Endothelial cell of umbilical vein (primary cell): ENCODE results near the gene LTBP2. TPM values are rescaled to one million over a fixed set of nuclear protein-coding genes. Genes with fewer than 3 reads are reported as not detected.

Experiments
- BruUV-seq: library from RNA; stranded (reverse); fragments of 400-500 nt; replicated peaks from 2 replicates; lab custom pipeline; 2021; lab: Mats Ljungman, UMichigan
- CTCF ChIA-PET: fragments of 300-600, 350-600 bp; sonication (Branson Sonifier 250); formaldehyde crosslinking; loops from one replicate; lab custom pipeline; 2021; ENCODE audit warnings: antibody characterized with exemption, inconsistent platforms; lab: Charles Lee
- POLR2A ChIA-PET: fragments of 300-600, 350-600 bp; sonication (Branson Sonifier 250); formaldehyde crosslinking; loops from one replicate; lab custom pipeline; 2021; ENCODE audit warnings: antibody characterized with exemption, inconsistent platforms; lab: Charles Lee
- DNase-seq: peaks from one replicate; pipeline ENCODE4 v3.0.0-alpha.2; 2011; ENCODE audit warnings: low read depth, low spot score
- FAIRE-seq: peaks from 2 replicates; lab custom pipeline; 2011; peaks lifted over from hg19 to GRCh38; lab: Jason Lieb, UNC
- H2AFZ ChIP-seq: 2 replicates; pipeline ENCODE4 v1.6.0; 2012; ENCODE audit warnings: low read depth, low read length, control low read depth, inconsistent platforms
- H3K27ac ChIP-seq: 2 replicates; pipeline ENCODE4 v1.5.1; 2011; ENCODE audit warnings: low read depth, mild to moderate bottlenecking, control low read depth, low read length, moderate library complexity; ENCODE audit not compliant: insufficient read depth
- H3K27me3 ChIP-seq, 2 experiments: 2 replicates each; pipeline versions ENCODE4 v1.6.0 to v1.6.1; 2011; ENCODE audit warnings: low read length in 2 of 2, mixed read lengths in 1 of 2; ENCODE audit not compliant: control insufficient read depth in 2 of 2, insufficient read depth in 2 of 2
- H3K36me3 ChIP-seq, 2 experiments: 2 replicates in 1 of 2; 3 replicates in 1 of 2; pipeline ENCODE4 v1.5.1; 2011; ENCODE audit warnings: low read length in 2 of 2, mild to moderate bottlenecking in 1 of 2, moderate library complexity in 1 of 2; ENCODE audit not compliant: control insufficient read depth in 2 of 2, insufficient read depth in 2 of 2; ENCODE audit errors: extremely low read depth in 1 of 2
- H3K4me1 ChIP-seq: 3 replicates; pipeline ENCODE4 v1.5.1; 2011; ENCODE audit warnings: mild to moderate bottlenecking, low read length; ENCODE audit not compliant: control insufficient read depth, insufficient read depth; ENCODE audit errors: extremely low read depth
- H3K4me2 ChIP-seq: 2 replicates; pipeline ENCODE4 v1.6.1; 2011; ENCODE audit warnings: low read length, control low read depth, mixed read lengths; ENCODE audit not compliant: insufficient read depth
- H3K4me3 ChIP-seq, 3 experiments: fragments of 200-600 bp in 1 of 3; sonication (generic), shearing (Covaris generic) in 1 of 3; replicated peaks in 1 of 3; 2 replicates each; pipeline ENCODE4 v1.5.1; 2011 to 2016; ENCODE audit warnings: control low read depth in 3 of 3, low read length in 3 of 3, mild to moderate bottlenecking in 2 of 3, inconsistent platforms in 1 of 3, low read depth in 1 of 3, moderate library complexity in 1 of 3; ENCODE audit not compliant: insufficient read depth in 1 of 3
- H3K79me2 ChIP-seq: 2 replicates; pipeline ENCODE4 v1.6.0; 2012; ENCODE audit warnings: low read length, inconsistent platforms; ENCODE audit not compliant: control insufficient read depth, insufficient read depth
- H3K9ac ChIP-seq: replicated peaks from 2 replicates; pipeline ENCODE3; 2011; ENCODE audit warnings: low read length, control low read depth; ENCODE audit not compliant: insufficient read depth; ENCODE audit errors: extremely low read depth
- H3K9me1 ChIP-seq: replicated peaks from 3 replicates; pipeline ENCODE4 v1.6.0; 2011; ENCODE audit warnings: mild to moderate bottlenecking, low read length; ENCODE audit not compliant: control insufficient read depth, insufficient read depth; ENCODE audit errors: extremely low read depth
- H3K9me3 ChIP-seq: replicated peaks from 2 replicates; pipeline ENCODE4 v1.5.1; 2012; ENCODE audit warnings: low read length, inconsistent platforms; ENCODE audit not compliant: control insufficient read depth, insufficient read depth
- H4K20me1 ChIP-seq: replicated peaks from 2 replicates; pipeline ENCODE3; 2011; ENCODE audit warnings: mild to moderate bottlenecking, low read length; ENCODE audit not compliant: control insufficient read depth, insufficient read depth; ENCODE audit errors: extremely low read depth
- CTCF ChIP-seq, 2 donors: IDR thresholded peaks; 1 replicate in 1 of 2; 2 replicates in 1 of 2; pipeline ENCODE4 v1.5.1; 2011; ENCODE audit warnings: low read length in 2 of 2, mild to moderate bottlenecking in 2 of 2, moderate library complexity in 2 of 2, control low read depth in 1 of 2, inconsistent platforms in 1 of 2, low read depth in 1 of 2; ENCODE audit not compliant: insufficient read depth in 1 of 2; ENCODE audit errors: extremely low read depth in 1 of 2
- EZH2 ChIP-seq: IDR thresholded peaks from 2 replicates; pipeline ENCODE4 v1.6.1; 2012; ENCODE audit warnings: borderline replicate concordance, low read depth, mild to moderate bottlenecking, moderate library complexity, low read length, inconsistent platforms; ENCODE audit not compliant: severe bottlenecking
- FOS ChIP-seq: IDR thresholded peaks from 2 replicates; pipeline ENCODE4 v1.6.1; 2011; ENCODE audit warnings: mild to moderate bottlenecking, low read length, moderate library complexity, borderline replicate concordance; ENCODE audit not compliant: insufficient read depth
- GATA2 ChIP-seq: IDR thresholded peaks from 2 replicates; pipeline ENCODE4 v1.7.0; 2011; ENCODE audit warnings: low read depth, mild to moderate bottlenecking, moderate library complexity, mixed read lengths, low read length; ENCODE audit not compliant: insufficient read length, insufficient read depth
- JUN ChIP-seq: IDR thresholded peaks from 2 replicates; pipeline ENCODE4 v1.6.1; 2011; ENCODE audit warnings: borderline replicate concordance, low read depth; ENCODE audit not compliant: insufficient read length, insufficient read depth
- MAX ChIP-seq: IDR thresholded peaks from 2 replicates; pipeline ENCODE4 v1.6.1; 2011; ENCODE audit not compliant: insufficient read depth, insufficient read length
- MYC ChIP-seq: IDR thresholded peaks from one replicate; pipeline ENCODE4 v1.6.1; 2011; ENCODE audit warnings: mild to moderate bottlenecking, low read depth, low read length
- POLR2A ChIP-seq: IDR thresholded peaks from 2 replicates; pipeline ENCODE4 v1.6.1; 2012; ENCODE audit warnings: low read depth, mild to moderate bottlenecking, control low read depth, low read length
- POLR2AphosphoS5 ChIP-seq: IDR thresholded peaks from 2 replicates; pipeline ENCODE4 v1.6.1; 2012; ENCODE audit warnings: low read depth, mild to moderate bottlenecking, control low read depth, low read length, moderate library complexity; ENCODE audit not compliant: insufficient read depth
- dilution Hi-C: fragments of 300-500 bp; cut with MboI; formaldehyde crosslinking; loops from one replicate; pipeline ENCODE4 v1.15.0; 2019; ENCODE audit warnings: low sequenced_read_pairs; ENCODE audit not compliant: extremely low pct_ligation_motif_present
- intact Hi-C: fragments of 100-400 bp; cut with micrococcal nuclease; formaldehyde crosslinking; loops from one replicate; pipeline ENCODE4 v1.10.0; 2022
- polyA plus RNA-seq, 4 experiments: library from polyadenylated mRNA; depleted of rRNA in 3 of 4; stranded (reverse) in 3 of 4; unstranded in 1 of 4; fragments of >200 nt; gene quantifications; 2 replicates each; pipeline versions ENCODE4 v1.2.1 to v1.2.3, GENCODE V29; 2011 to 2012; ENCODE audit warnings: missing spikeins in 1 of 4
- total RNA-seq: library from RNA; stranded (reverse); gene quantifications from 2 replicates; pipeline ENCODE4 v1.2.3, GENCODE V29; 2021

LTBP2 gene
- total and polyA plus RNA-seq, 2 donors (not counting 3 experiments of a cell fraction or from before 2014, with no cell fraction given), result 209 to 268 TPM

GRCh38 chr14:74575936-74576335 is 36.1 kb downstream of the LTBP2 start:
- Histone ChIP-seq H3K4me3 (no peak overlapping the region), H3K4me2 (no peak overlapping the region), H3K36me3 (peaks cover 2 to 8% of the 10 kb centered on the region in 2 experiments), H3K9me1 (no peaks in the 10 kb centered on the region), H3K4me1 (peaks cover 62% of the 10 kb centered on the region), H3K9ac (no peak overlapping the region), H4K20me1 (no peaks in the 10 kb centered on the region), H3K27me3 (no peaks in the 10 kb centered on the region), H3K79me2 (peaks cover 80% of the 10 kb centered on the region), H2AFZ (no peak overlapping the region), H3K27ac (no peak overlapping the region), H3K9me3 (no peaks in the 10 kb centered on the region)
- TF ChIP-seq EZH2 (no peak), POLR2A (no peak), CTCF (IDR thresholded peaks at IDR 0.05; ENCODE audit: extremely low read depth in 1 of 2, insufficient read depth in 1 of 2, low read depth in 1 of 2, low read length in 2 of 2) (no peak)
- intact Hi-C loops (no loop called here), dilution Hi-C loops (no loop called here)
- POLR2A ChIA-PET, result no interaction called here
- no TSS peak for BruUV-seq
- CTCF ChIA-PET, result no interaction called here
- FAIRE-seq, result no peak
- no peak for DNase-seq

GRCh38 chr14:74575507-74575906 is 36.5 kb downstream of the LTBP2 start:
- POLR2A ChIA-PET, result no interaction called here
- no TSS peak for BruUV-seq
- intact Hi-C loops, result no loop called here
- Histone ChIP-seq H3K4me2 (no peak overlapping the region), H2AFZ (no peak overlapping the region), H3K9me1 (no peaks in the 10 kb centered on the region), H3K27me3 (no peaks in the 10 kb centered on the region), H3K36me3 (peaks cover 2 to 8% of the 10 kb centered on the region in 2 experiments), H3K9me3 (no peaks in the 10 kb centered on the region), H3K79me2 (peaks cover 82% of the 10 kb centered on the region), H3K4me1 (peaks cover 63% of the 10 kb centered on the region), H4K20me1 (no peaks in the 10 kb centered on the region), H3K4me3 (no peak overlapping the region), H3K27ac (no peak overlapping the region), H3K9ac (no peak overlapping the region)
- TF ChIP-seq MYC (no peak), CTCF (IDR thresholded peaks at IDR 0.05; ENCODE audit: extremely low read depth in 1 of 2, insufficient read depth in 1 of 2, low read depth in 1 of 2, low read length in 2 of 2) (no peak), EZH2 (no peak), JUN (no peak), GATA2 (no peak), POLR2AphosphoS5 (no peak), FOS (no peak), POLR2A (no peak), MAX (no peak)
- CTCF ChIA-PET, result no interaction called here
- dilution Hi-C loops, result no loop called here
- no peak for FAIRE-seq
- DNase-seq, result no peak
